WTC11 (cell line): ENCODE data around the gene PUSL1.

Source experiments
- ATF2 ChIP-seq: sonication (generic); formaldehyde crosslinking; IDR thresholded peaks from 2 replicates; pipeline ENCODE4 v1.8.1; 2022; ENCODE audit warnings: low read depth, missing genetic modification reagents, borderline replicate concordance
- ATF3 ChIP-seq: sonication (generic); formaldehyde crosslinking; conservative IDR thresholded peaks from 2 replicates; pipeline ENCODE4 v1.8.1; 2022; ENCODE audit warnings: mild to moderate bottlenecking, missing genetic modification reagents
- CREM ChIP-seq: sonication (generic); formaldehyde crosslinking; IDR thresholded peaks from 2 replicates; pipeline ENCODE4 v1.8.1; 2022; ENCODE audit warnings: mild to moderate bottlenecking, missing genetic modification reagents, moderate library complexity
- CTCF ChIP-seq: fragments of 200-600 bp; IDR thresholded peaks from 2 replicates; pipeline ENCODE4 v1.8.0; 2022; ENCODE audit warnings: antibody characterized with exemption
- ELF4 ChIP-seq: sonication (generic); formaldehyde crosslinking; IDR thresholded peaks from 2 replicates; pipeline ENCODE4 v1.8.1; 2022; ENCODE audit warnings: low read depth, mild to moderate bottlenecking, moderate library complexity, missing genetic modification reagents
- IRF1 ChIP-seq: sonication (generic); formaldehyde crosslinking; IDR thresholded peaks from 2 replicates; pipeline ENCODE4 v1.8.0; 2023; ENCODE audit warnings: missing genetic modification reagents
- JUN ChIP-seq: sonication (generic); formaldehyde crosslinking; IDR thresholded peaks from 2 replicates; pipeline ENCODE4 v1.8.0; 2023; ENCODE audit warnings: mild to moderate bottlenecking, missing genetic modification reagents
- MAX ChIP-seq: sonication (generic); formaldehyde crosslinking; IDR thresholded peaks from 2 replicates; pipeline ENCODE4 v1.8.0; 2022; ENCODE audit warnings: mild to moderate bottlenecking, missing genetic modification reagents
- NFE2L1 ChIP-seq: sonication (generic); formaldehyde crosslinking; IDR thresholded peaks from 2 replicates; pipeline ENCODE4 v1.8.1; 2023; ENCODE audit warnings: missing genetic modification reagents
- NR2C2 ChIP-seq: sonication (generic); formaldehyde crosslinking; IDR thresholded peaks from 2 replicates; pipeline ENCODE4 v1.8.0; 2022; ENCODE audit warnings: mild to moderate bottlenecking, missing genetic modification reagents
- SMAD3 ChIP-seq: sonication (generic); formaldehyde crosslinking; IDR thresholded peaks from 2 replicates; pipeline ENCODE4 v1.8.0; 2022; ENCODE audit warnings: missing genetic modification reagents, mild to moderate bottlenecking, borderline replicate concordance
- TP53 ChIP-seq: sonication (generic); formaldehyde crosslinking; IDR thresholded peaks from 2 replicates; pipeline ENCODE4 v1.8.1; 2023; ENCODE audit warnings: mild to moderate bottlenecking, missing genetic modification reagents
- USF1 ChIP-seq: sonication (generic); formaldehyde crosslinking; IDR thresholded peaks from 2 replicates; pipeline ENCODE4 v1.8.0; 2022; ENCODE audit warnings: mild to moderate bottlenecking, missing genetic modification reagents

- TF ChIP-seq MAX (no peak), USF1 (CRISPR knock-in tag) (no peak), JUN (CRISPR knock-in tag) (no peak), IRF1 (no peak), SMAD3 (CRISPR knock-in tag) (no peak), NFE2L1 (no peak), ATF3 (no peak), CTCF (no peak), ATF2 (no peak), TP53 (CRISPR knock-in tag) (no peak), ELF4 (CRISPR knock-in tag) (no peak), CREM (CRISPR knock-in tag) (no peak), NR2C2 (no peak)
These were observed 48.5 kb downstream of the PUSL1 start for GRCh38 chr1:1356796-1357401.
